NCI-H1105 treated with DMSO at 0.1 percent for 48 hours (cell line): Measurements from ENCODE around the gene ISG20.
A peak's percentile ranks its signal among the peaks of the same experiment; 100 is the strongest.

Source experiments
- DNase-seq: peaks from one replicate; lab custom pipeline; 2025; lab: John Stamatoyannopoulos, UW

Gene ISG20

DNA sequence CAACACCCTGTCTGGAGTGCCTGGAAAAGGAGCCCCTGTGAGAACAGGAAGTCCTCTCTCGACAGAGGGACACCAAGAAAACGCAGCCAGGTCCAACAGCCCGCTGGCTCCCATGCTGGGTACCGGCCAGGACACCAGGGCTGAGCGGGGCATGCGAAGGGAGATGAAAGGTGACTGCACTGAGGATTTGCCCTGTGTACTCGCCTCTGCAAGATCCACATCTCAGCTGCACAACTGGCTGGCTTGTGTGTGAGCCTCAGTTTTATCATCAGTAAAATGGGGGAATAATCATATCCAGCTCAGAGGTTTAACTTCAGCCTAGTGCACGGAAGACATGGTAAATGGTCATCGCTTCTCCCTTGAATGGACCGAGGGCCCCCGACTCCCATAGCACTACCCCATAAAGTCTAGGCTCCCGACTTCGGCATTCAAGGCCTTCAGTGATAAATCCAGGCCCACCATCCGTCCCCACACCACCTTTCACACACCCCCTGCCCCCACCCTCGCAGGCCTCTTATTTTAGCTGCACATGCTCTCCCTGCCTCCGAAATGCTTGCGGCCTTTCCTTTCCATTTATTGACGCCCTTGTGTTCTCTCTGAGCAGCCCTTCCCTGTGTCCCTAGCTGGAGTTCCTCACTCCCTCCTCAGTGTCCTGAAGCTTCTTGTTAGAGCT lies 15.8 kb downstream of the ISG20 start:
- DNase-seq = no peak

DNA sequence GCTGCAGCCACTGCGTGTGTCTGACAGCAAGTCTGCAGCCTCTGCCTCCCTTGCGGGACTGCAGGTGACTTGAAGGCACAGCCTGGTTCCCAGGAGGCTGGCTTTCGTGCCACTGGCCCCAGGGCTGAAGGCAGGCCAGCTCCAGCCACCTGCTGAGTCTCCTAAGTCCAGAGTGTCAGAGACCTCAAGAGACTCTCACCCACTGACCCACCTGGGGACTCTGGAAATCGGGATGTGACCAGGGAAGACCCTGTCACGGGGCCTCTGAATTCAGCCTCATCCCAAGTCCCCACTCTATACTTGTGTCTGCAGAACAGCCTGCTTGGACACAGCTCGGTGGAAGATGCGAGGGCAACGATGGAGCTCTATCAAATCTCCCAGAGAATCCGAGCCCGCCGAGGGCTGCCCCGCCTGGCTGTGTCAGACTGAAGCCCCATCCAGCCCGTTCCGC lies 16.3 kb downstream of the ISG20 start:
- DNase-seq = no peak

DNA sequence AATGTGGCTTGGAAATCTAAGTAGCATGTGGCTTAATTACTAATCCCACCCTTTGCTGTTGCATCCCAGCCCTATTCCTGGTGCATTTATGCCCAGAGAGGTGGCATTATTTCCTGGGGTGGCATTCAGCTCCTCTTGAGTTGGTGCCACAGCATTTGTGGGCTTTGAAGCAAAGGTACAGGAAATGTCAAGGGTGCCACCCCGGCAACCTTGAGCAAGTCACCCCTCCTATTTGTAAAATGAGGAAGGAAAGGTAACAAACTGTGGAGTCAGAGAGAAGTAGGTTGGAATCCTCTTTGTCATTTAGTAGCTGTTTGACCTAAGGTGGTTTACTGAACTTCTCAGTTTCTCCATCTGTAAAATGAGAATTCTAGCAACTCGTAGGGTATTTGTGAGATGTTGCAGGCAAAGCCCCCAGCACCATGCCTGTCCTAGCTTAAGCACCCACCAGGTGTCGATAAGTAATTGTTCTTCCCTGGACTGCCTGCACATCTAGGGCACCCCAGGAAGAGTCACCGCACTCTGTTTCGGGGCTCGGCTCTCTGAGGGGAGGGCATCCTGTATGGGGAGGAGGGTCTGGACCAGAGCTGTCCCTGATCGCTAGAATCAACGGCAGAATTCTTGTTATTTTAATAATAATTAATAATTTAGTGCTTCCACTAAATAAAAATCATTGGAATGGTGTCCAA lies 17.1 kb downstream of the ISG20 start:
- DNase-seq = no peak

DNA sequence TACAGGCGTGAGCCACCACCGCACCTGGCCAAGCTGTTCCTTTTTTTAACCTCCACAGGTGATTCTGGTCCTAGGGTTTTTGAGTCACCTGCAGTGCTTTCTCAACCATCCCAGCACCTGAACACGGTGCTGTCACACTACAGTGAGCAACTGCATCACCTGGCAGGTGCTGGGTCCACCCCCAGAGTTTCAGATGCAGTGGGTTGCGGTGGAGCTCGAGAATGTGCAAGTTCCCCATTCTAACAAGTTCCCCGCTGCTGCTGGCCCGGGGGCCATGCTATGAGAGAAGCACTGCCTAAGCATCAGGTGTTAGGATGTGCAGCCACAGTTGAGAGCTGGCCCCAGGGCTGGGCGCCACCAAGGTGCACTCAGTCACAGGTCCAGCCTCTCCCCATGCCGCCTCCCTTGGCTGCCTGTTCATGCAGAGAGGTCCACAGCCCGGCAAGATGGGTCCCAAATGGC lies 18.0 kb downstream of the ISG20 start:
- DNase-seq = no peak

DNA sequence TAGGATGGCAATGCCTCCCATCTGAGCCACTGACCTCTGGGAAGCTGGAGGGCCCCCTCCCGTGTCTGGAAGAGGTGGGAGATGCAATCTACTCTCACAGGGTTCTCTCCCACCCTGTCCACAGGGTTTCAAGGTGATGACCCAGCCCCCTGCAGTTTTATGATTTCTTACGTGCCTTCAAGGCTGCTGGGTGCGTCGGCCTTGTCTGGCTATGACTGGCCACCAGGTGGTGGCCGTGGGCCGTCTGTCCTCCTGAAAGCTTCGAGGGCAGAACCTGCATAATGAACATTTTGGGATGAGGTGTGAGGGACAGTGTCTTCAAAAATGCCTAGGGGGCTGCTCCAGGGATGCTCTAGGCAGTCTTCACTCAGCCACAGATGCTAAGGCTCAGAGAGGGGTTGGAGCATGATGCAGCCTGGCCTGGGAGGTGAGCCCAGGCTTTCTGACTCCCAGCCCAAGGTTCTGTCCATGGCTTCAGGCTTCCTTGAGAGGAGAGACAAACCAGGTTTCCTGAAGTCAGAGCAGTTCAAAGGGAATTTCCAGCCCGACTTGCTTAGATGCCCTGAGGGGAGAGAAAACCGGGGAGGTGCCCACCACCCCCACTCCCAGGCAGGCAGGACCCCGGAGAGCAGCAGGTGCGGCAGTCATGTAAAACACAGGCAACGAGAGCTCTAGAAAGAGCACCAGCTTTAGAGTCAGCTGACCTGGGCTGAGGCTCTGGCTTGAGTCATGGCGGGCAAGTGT lies 18.7 kb downstream of the ISG20 start:
- peak; percentile 6 for DNase-seq

DNA sequence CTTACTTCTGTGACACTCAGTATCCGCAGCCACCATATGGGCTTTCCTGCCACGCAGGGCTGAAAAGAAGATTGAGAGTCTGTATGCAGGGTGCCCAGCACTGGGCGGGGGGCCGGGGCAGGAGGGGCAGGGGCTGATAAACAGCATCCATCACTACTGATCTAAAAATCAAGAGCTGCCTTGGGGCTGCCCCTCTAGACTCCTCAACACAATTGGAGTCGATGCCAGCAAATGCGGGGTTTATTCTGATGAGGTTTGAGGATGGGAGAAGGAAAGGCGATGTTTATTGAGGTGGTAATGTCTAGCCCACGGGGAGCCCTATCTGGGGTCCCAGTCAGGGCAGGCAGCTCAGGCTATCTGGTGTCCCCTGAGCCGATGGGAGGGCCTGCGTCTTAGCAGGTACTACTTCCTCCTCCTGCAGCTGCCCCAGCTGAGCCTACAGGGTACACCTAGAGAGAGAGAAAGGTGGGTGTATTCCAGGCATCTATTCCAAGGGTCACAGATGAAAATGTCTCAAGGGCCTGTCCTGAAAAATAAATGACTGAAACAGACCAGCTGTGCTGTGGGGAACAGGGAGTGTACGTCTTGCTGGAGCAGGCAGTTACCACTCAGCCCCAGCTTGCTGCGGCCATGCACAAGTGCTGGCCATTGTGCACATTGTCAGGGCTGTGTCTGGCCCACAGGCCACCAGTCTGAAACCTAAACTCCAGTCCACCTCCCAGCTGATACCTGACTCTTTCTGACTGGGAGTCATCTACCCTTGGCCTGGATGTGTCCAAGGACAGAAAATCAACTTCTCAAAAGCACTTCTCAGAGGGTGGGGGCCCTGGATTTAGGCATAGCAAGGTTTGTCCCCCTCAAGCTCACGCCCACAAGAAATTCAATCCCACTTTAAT lies 19.5 kb downstream of the ISG20 start:
- DNase-seq = no peak

DNA sequence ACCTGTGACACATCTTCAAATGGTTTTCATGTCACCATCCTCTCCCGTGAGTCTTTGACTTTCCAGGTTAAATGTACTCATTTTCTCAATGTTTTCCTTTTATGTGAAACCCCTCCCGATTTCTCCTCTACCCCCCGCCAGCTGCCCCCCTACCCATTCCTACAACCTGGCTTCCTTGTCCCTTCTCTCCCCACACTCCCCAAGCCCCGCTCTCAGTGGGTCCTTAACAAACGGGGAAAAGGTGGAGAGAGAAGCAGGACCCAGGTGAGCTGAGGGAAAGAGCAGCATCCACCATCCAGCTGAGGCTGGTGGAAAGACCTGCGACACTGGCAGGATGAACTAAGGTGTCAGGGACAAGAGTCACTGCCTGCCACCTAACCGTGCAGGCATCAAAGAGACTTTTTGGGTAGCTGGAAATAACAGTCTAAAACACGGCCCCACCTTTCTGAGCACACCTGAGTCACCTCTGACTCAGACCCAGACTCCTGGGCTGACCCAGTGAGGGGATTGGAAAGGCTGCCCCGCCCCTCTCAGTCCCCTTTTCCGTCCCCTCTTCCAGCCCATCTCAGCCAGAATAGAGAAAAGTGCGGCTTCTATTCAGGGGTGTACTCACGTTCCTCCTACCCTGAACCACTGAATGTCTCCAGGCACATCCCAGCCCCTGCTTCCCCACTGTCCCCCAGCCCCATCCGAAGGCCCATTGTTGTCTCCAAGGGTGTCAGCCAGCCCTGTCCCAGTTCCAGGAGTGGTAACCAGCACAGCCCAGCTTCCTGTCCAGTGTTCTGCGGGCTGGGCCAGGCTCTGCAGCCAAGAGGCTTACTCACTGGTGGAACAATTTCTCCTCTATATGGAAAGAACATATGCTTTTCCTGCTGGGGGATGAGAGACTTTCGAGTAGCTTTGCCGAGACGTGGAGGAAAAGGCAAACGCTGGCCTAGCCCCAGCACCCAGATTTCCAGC lies 20.4 kb downstream of the ISG20 start:
- DNase-seq = no peak

DNA sequence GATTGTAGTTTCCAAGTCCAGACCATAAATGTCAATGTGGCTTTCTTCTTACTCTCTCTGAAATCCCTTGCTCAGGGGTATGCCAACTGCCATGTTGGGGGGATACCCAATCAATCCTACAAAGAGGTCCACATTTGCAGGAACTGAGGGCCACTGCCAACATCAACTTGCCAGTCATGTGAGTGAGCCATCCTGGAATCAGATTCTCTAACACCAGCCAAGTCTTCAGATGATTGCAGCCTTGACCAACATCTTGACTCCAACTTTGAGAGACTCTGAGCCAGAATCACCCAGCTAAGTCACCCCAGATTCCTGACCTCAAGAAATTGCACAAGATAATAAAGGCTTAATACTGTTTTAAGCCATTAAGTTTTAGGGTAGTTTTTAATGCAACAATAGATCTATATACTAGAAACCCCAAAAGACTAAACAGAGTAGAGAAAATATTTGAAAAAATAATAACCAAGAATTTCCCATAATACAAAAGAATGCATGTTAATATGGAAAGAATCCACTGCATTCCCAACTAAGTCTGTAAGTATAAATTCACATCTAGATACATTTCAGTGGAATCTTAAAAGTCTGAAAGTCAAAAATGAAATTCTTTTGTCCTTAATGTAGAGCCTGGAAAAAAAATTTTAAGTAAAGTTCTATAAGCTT lies 22.4 kb downstream of the ISG20 start:
- no peak for DNase-seq

DNA sequence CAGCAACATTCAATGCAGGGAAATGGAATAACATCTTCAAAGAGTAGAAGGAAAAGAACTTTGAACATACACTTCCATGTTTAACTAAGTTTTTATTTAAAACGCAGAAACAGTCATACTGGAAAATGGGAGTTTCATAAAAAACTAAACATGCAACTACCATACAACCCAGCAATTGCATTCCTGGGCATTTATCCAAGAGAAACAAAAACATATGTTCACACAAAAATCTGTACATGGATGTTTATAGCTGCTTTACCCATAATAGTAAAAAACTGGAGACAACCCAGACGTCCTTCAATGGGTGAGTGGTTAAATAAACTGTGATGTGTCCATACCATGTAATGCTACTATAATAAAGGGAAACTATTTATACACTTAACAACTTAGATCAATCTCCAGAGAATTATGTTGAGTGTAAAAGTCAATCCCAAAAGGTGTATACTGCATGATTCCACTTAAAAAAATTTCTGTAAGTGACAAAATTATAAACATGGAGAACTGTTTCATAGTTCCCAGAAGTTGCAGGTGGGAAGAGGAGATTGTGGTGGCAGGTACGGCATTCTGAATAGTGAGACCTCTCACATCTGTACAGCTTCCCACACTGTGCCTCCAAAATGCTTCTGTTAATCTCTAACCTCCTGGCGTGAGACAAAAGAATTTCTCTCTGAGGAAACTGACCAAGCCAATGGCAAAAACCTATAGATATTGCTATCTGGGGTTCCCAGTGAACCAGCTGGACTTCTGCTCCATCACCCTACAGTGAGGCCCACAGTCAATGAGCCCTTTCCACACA lies 23.1 kb downstream of the ISG20 start:
- DNase-seq = no peak

DNA sequence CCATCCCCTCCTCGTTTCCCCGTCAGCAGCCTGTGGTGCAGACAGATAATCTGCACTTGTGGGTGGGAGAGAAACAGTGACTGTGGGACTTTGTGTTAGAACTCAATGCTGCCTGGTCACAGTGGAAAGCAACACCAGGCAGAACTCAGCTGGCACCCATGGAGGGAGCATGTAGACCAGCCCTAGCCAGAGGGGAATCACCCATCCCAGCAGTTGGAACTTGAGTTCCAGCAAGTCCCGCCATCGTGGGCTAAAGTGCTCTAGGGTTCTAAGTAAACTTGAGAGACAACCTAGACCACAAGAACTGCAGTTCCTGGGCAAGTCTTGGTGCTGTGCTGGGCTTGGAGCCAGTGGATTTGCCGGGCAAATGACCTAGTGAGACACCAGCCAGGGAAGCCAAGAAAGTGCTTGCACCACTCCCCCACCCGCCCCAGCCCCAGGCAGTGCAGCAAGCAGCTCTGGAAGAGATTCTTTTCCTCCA lies 24.4 kb downstream of the ISG20 start:
- DNase-seq = no peak

DNA sequence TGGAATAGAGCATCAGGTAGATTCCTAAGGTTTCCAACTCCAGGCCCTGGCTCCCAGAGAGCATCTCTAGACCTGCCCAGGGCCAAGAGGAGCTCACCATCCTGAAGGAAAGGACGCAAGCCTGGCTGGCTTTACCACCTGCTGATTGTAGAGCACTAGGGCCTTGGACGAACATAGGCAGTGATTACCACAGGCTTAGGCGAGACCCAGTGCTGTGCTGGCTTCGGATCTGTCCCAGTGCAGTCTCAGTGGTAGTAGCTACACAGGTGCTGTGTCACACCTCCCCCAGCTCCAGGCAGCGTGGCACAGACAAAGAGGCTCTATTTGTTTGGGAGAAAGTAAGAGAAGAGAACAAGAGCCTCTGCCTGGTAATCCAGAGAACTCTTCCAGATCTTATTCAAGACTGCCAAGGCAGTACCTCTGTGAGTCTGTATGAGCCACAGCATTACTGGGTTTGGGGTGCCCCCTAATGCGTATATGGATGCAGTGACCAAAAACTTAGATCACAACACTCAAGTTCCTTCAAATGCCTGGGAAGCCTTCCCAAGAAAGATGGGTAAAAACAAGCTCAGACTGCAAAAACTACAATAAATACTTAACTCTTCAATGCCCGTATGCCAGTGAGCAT lies 25.4 kb downstream of the ISG20 start:
- DNase-seq = no peak

DNA sequence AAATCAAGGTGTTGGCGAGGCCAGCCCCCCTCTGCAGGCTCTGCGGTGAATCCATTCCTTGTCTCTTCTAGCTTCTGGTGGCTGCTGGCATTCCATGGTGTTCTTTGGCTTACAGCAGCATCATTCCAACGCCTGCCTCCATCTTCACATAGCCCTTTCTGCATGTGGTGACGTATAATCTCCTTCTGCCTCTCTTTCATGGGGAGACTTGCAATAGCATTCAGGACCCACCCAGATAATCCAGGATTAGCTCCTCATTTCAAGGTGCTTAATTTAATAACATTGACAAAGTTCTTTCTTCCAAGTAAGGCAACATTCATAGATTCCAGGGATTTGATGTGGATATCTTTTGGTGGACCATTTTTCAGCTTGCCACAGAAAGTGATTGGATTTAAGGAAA lies 35.8 kb downstream of the ISG20 start:
- DNase-seq = no peak

DNA sequence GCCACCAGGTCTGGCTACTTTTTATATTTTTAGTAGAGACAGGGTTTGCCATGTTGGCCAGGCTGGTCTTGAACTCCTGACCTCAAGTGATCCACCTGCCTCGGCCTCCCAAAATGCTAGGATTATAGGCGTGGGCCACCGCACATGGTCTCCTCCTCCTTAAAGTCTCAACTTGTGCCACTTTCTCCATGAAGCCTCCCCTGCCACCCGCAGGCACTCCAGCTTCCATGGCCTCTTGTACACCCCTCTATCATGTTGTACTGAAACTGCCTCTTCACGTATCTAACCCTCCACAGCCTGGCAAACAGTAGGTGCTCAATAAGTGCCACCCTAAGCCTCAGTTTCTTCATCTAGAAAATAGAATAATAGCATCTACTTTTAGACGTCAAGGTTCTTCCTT lies 39.9 kb downstream of the ISG20 start:
- no peak for DNase-seq

DNA sequence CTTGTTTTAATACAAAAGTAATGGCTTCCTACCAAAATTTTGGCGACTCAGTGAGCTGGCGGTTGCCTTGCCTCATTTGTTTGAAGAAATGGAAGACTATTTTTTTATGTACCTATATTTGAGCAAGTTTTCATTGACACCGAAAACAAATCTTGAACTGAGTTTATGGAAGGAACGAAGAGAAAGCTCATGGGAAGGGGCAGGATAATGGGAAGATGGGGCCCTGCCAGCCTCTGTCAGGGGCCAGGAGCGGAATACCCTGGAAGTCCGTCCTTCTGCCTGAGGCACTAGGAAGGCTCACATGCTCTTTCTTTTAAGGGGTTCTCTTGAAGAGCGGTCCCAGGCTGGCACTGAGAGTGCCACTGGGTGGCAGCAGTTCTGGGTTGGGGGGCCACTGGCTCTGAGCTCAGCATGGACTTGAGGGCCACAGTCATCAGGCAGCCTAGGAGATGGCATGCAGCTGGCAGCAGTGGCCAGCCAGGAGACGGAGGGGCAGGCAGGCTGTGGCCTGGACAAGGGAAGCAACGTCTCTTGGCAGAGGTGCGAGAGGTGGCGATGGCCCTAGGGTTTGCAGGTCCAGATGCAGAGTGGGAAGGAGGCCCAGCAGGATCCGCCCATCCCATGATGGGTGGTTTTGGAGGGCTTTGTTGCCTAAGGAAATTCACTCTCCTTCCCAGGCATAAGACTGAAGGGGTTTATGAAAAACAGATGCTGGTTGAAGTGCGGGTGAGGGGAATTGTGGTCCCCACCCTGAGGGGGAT lies 41.6 kb downstream of the ISG20 start:
- DNase-seq = no peak

DNA sequence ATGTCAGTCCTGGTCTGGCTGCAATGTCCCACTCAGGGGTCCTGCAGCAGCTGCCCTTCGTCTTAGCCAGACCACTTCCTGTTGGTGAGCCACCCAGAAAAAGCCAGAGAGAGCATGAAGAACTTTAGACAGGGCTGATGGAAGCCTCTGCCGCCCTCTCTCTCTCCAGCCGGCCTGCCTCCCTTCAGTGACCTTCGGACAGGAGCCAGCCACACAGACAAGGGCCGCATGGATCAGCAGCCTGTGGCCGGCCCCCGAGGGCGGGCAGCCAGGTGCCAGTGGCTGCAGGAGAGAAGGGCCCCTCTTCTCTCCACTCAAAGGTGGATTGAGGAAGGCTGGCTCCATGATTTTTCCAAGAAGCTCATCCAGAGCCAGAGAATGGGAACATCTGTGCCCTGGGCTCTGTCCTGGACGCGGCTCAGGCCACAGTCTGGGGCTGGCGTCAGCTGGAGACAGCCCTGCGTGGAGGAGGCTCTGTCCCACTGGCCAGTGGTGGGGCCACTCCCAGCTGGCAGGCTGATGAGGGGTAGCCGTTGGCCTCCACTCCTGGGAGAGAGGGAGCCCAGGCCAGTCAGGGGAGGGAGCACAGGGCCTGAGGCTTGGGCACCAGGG lies 42.9 kb downstream of the ISG20 start:
- DNase-seq = no peak

DNA sequence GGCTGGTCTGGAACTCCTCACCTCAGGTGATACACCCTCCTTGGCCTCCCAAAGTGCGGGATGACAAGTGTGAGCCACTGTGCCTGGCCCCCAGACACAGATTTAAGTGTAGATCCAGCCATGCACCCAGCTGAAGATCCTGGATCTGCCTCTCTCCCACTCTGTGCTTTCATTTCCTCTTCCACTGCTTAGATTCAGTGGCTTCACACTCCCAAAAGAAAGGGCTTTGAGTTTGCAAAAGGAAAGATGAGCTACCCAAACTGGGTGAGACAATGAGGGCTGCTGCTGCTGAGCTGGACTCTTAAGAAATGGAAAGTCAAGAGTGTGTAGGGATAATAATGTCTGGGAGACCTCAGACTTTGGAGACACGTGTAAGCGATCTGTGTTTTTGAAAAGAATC lies 45.5 kb downstream of the ISG20 start:
- no peak for DNase-seq

DNA sequence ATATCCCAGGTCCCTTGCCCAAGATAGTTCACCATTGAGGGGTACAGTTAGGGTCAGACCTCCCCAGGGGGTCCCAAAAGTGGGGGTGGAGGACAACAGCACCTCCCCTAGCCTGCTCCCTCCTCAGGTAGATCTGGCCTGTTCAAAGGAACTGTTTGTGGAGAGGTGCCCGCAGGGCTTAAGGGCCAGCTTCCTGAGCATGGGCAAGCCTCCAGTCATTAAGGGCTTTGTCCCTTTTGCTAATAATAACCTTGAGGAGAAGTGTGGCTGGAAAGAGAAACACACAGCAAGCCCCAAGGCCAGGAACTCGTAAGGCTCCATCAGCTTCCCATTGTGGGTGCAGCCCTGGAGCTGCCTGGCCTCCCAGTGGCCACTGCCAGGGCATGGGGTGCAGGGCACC lies 47.4 kb downstream of the ISG20 start:
- no peak for DNase-seq
